T-helper 2 cell treated with Interferon-gamma antibody and Interleukin-4, amounts not matched to agents 5 μg/mL and 100 μg/mL, for 36 hours (primary cell): Measurements from ENCODE around the gene CDC42EP3.

Source experiments
- DNase-seq: peaks from one replicate; pipeline ENCODE4 v3.0.0; 2021; ENCODE audit warnings: low spot score
- H3K27ac Mint-ChIP-seq: one replicate; pipeline ENCODE4 v1.8.0; 2021; ENCODE audit warnings: mild to moderate bottlenecking, mixed read lengths
- H3K27me3 Mint-ChIP-seq: one replicate; pipeline ENCODE4 v1.8.0; 2021; ENCODE audit warnings: low read depth, mixed read lengths
- H3K36me3 Mint-ChIP-seq: one replicate; pipeline ENCODE4 v1.8.0; 2021; ENCODE audit warnings: low read depth, mixed read lengths
- H3K4me1 Mint-ChIP-seq: one replicate; pipeline ENCODE4 v1.8.0; 2021; ENCODE audit warnings: low read depth, mixed read lengths
- H3K4me3 Mint-ChIP-seq: one replicate; pipeline ENCODE4 v1.8.0; 2022; ENCODE audit warnings: mild to moderate bottlenecking, moderate library complexity, mixed read lengths
- H3K9me3 Mint-ChIP-seq: one replicate; pipeline ENCODE4 v1.8.0; 2021; ENCODE audit warnings: mixed read lengths

The CDC42EP3 gene, protein sequence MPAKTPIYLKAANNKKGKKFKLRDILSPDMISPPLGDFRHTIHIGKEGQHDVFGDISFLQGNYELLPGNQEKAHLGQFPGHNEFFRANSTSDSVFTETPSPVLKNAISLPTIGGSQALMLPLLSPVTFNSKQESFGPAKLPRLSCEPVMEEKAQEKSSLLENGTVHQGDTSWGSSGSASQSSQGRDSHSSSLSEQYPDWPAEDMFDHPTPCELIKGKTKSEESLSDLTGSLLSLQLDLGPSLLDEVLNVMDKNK

GRCh38 chr2:37671009-37671815, at the start of gene CDC42EP3:
CDC42EP3 (minus strand) TSS chr2:37671642; CDS start chr2:37646587, 25,055 bp downstream.
- H3K4me1 Mint-ChIP-seq = peaks cover 45% of the 10 kb centered on the region
- DNase-seq = peak; percentile 64
- H3K27me3 Mint-ChIP-seq = no peaks in the 10 kb centered on the region
- peak within 1 kb of the TSS; percentile 95 for H3K4me3 Mint-ChIP-seq
- peaks cover 5% of the 10 kb centered on the region for H3K36me3 Mint-ChIP-seq
- no peaks in the 10 kb centered on the region for H3K9me3 Mint-ChIP-seq
- H3K27ac Mint-ChIP-seq = peak within 1 kb of the TSS; percentile 78

DNA sequence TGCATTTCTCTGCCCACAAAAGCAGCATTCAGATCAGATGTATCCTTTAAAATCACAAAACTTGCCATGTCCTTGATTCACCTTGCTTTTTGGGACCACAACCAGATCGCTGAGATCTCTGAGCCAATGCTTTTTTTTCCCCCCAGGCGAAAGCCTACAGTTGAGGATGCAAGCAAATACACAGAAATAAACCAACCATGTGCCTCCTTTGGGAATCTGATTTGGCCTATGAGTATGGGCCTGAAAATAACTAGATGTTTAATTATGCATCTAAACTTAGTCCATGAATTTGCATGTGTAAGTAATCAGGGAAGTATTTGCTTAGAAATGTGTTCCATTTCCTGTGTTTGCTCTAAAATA, 49.7 kb upstream of the CDC42EP3 start:
- Mint-ChIP-seq H3K9me3 (peaks cover 14% of the 10 kb centered on the region), H3K4me1 (no peaks in the 10 kb centered on the region), H3K27ac (no peak overlapping the region), H3K36me3 (no peaks in the 10 kb centered on the region), H3K27me3 (peaks cover 22% of the 10 kb centered on the region), H3K4me3 (no peak overlapping the region)
- DNase-seq = no peak

GRCh38 chr2:37720533-37721200, 49.2 kb upstream of the CDC42EP3 start:
- H3K4me1 Mint-ChIP-seq = no peaks in the 10 kb centered on the region
- no peak overlapping the region for H3K4me3 Mint-ChIP-seq
- DNase-seq = no peak
- peaks cover 19% of the 10 kb centered on the region for H3K9me3 Mint-ChIP-seq
- peaks cover 2% of the 10 kb centered on the region for H3K36me3 Mint-ChIP-seq
- H3K27me3 Mint-ChIP-seq = peaks cover 23% of the 10 kb centered on the region
- no peak overlapping the region for H3K27ac Mint-ChIP-seq

- no peak for DNase-seq
- Mint-ChIP-seq H3K27me3 (peaks cover 18% of the 10 kb centered on the region), H3K4me1 (peaks cover 6% of the 10 kb centered on the region), H3K9me3 (peaks cover 39% of the 10 kb centered on the region), H3K4me3 (no peak overlapping the region), H3K27ac (no peak overlapping the region), H3K36me3 (peaks cover 11% of the 10 kb centered on the region)
Measured at GRCh38 chr2:37718515-37719161, 47.2 kb upstream of the CDC42EP3 start.

GRCh38 chr2:37713258-37713700, 41.8 kb upstream of the CDC42EP3 start:
- H3K4me1 Mint-ChIP-seq = peaks cover 36% of the 10 kb centered on the region
- peaks cover 35% of the 10 kb centered on the region for H3K9me3 Mint-ChIP-seq
- peak overlapping the region; percentile 45 for H3K4me3 Mint-ChIP-seq
- H3K27me3 Mint-ChIP-seq = peaks cover 14% of the 10 kb centered on the region
- DNase-seq = peak; percentile 30
- H3K27ac Mint-ChIP-seq = peak overlapping the region; percentile 29
- H3K36me3 Mint-ChIP-seq = peaks cover 15% of the 10 kb centered on the region

DNA sequence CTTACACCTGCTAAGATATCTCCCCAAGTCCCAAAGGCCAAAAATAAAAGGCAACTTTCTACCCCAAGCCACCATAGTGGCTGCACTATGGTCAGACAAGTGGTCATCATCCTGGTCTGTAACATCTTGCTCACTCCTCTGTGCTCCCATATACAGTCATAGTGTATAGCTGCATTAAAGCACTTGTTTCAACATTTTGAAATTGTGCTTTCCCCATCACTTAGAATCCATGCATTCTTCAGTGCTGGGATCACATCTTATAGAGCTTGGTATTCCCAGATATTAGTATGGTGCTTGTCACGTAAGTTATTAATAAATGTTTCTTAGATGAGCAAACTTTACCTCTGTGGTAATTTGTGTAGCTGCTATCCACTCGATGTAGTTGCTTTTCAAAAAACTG, 40.4 kb upstream of the CDC42EP3 start:
- peaks cover 48% of the 10 kb centered on the region for H3K4me1 Mint-ChIP-seq
- peaks cover 15% of the 10 kb centered on the region for H3K36me3 Mint-ChIP-seq
- peak overlapping the region; percentile 66 for H3K4me3 Mint-ChIP-seq
- peak overlapping the region; percentile 71 for H3K27ac Mint-ChIP-seq
- no peak for DNase-seq
- peaks cover 28% of the 10 kb centered on the region for H3K9me3 Mint-ChIP-seq
- H3K27me3 Mint-ChIP-seq = peaks cover 4% of the 10 kb centered on the region

DNA sequence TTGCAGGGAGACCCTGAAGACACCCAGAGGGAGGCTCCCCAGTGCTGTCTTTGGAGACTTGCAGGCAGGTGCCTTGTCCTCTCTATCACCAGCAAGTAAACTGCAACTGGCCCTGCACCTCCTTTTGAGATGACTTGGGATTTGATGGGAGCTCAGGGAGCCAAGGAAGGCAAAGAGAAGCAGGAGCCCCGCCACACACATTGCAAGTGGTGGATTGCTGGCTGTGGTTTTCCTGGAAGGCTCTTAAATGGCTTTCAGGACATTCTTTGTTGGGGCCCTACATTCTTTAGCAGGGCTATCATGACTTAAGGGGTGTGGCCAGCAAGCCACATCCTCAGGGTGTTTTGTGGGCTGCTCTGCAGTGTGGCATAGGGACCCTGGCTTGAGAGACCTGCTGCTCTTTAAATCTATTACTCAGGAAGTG, 39.9 kb upstream of the CDC42EP3 start:
- Mint-ChIP-seq H3K36me3 (peaks cover 15% of the 10 kb centered on the region), H3K27me3 (peaks cover 3% of the 10 kb centered on the region), H3K4me1 (peaks cover 51% of the 10 kb centered on the region), H3K27ac (peak overlapping the region; percentile 71), H3K4me3 (peak overlapping the region; percentile 66), H3K9me3 (peaks cover 26% of the 10 kb centered on the region)
- DNase-seq = peak; percentile 32

- no peaks in the 10 kb centered on the region for H3K27me3 Mint-ChIP-seq
- peaks cover 4% of the 10 kb centered on the region for H3K9me3 Mint-ChIP-seq
- H3K36me3 Mint-ChIP-seq = peaks cover 6% of the 10 kb centered on the region
- H3K27ac Mint-ChIP-seq = no peak overlapping the region
- no peak overlapping the region for H3K4me3 Mint-ChIP-seq
- no peak for DNase-seq
- peaks cover 57% of the 10 kb centered on the region for H3K4me1 Mint-ChIP-seq
Measured at GRCh38 chr2:37709111-37709510, 37.7 kb upstream of the CDC42EP3 start.

GRCh38 chr2:37708146-37708545, 36.7 kb upstream of the CDC42EP3 start:
- Mint-ChIP-seq H3K27ac (no peak overlapping the region), H3K9me3 (no peaks in the 10 kb centered on the region), H3K36me3 (no peaks in the 10 kb centered on the region), H3K4me3 (no peak overlapping the region), H3K4me1 (peaks cover 54% of the 10 kb centered on the region), H3K27me3 (no peaks in the 10 kb centered on the region)
- no peak for DNase-seq

DNA sequence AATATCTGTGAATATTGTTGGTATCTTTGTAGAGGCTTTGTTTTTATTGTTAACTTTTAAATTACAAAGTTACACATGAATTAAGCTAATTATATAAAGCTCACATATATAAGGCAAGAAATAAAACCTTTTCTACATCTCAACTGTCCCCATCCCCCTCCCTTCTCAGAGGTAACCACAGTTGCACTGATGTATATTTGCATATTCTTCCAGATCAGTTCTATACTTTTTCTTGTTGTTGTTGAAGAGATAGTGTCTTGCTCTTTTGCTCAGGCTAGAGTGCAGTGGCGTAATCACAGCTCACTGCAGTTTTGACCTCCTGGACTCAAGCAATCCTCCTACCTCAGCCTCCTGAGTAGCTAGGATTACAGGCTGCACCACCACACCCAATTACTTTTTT, 36.0 kb upstream of the CDC42EP3 start:
- H3K4me1 Mint-ChIP-seq = peaks cover 50% of the 10 kb centered on the region
- H3K36me3 Mint-ChIP-seq = no peaks in the 10 kb centered on the region
- no peaks in the 10 kb centered on the region for H3K9me3 Mint-ChIP-seq
- H3K27me3 Mint-ChIP-seq = no peaks in the 10 kb centered on the region
- no peak overlapping the region for H3K4me3 Mint-ChIP-seq
- H3K27ac Mint-ChIP-seq = no peak overlapping the region
- DNase-seq = no peak

- DNase-seq = no peak
- Mint-ChIP-seq H3K4me1 (peaks cover 43% of the 10 kb centered on the region), H3K27ac (no peak overlapping the region), H3K27me3 (no peaks in the 10 kb centered on the region), H3K4me3 (peak overlapping the region; percentile 3), H3K36me3 (no peaks in the 10 kb centered on the region), H3K9me3 (peaks cover 7% of the 10 kb centered on the region)
Measured at GRCh38 chr2:37706334-37707183, 35.1 kb upstream of the CDC42EP3 start.

- Mint-ChIP-seq H3K4me1 (peaks cover 35% of the 10 kb centered on the region), H3K9me3 (peaks cover 11% of the 10 kb centered on the region), H3K27ac (no peak overlapping the region), H3K4me3 (no peak overlapping the region), H3K27me3 (no peaks in the 10 kb centered on the region), H3K36me3 (no peaks in the 10 kb centered on the region)
- DNase-seq = no peak
Measured at GRCh38 chr2:37705191-37705590, 33.7 kb upstream of the CDC42EP3 start.

DNA sequence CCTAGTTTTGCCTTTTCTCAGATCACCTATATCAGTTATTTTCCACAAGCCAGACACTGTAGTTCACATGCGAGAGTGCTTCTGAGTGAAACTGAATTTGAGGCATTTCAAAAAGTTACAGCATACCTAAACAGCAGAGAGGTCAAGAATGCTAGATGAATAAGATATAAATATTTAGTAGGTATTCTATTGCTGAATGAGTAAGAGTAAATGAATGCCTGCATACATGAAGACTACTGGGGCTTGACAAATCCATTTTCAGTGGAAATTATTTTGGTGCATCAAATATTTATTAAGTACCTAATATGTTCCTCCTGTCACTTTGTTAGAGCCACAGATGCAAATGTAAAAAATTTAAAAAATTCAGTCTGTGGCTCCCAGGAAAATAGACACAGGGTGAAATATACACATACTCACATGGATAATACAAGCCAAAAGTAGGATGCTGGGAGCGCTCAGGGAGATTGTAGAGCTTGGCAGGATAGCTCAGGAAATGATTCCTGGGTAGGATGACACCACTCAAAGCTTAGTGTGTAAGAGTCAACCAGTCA, 27.6 kb upstream of the CDC42EP3 start:
- Mint-ChIP-seq H3K36me3 (no peaks in the 10 kb centered on the region), H3K27me3 (peaks cover 30% of the 10 kb centered on the region), H3K4me1 (peaks cover 14% of the 10 kb centered on the region), H3K27ac (no peak overlapping the region), H3K4me3 (no peak overlapping the region), H3K9me3 (peaks cover 11% of the 10 kb centered on the region)
- no peak for DNase-seq
